B cell (primary cell): ENCODE measurements around the gene PPP5C. TPM values are rescaled to one million over a fixed set of nuclear protein-coding genes. Genes with fewer than 3 reads are reported as not detected.
"Not testable (repeated sequence)": the region's sequence is repeated elsewhere in the genome, so short reads cannot be mapped to it uniquely, and the experiment has no call there.

Experiments
- ATAC-seq: fragments of 200-7000 bp; cut with Tn5 transposase; one replicate; pipeline ENCODE4 v1.10.0; 2021; ENCODE audit warnings: low read depth, mild to moderate bottlenecking, moderate number of reproducible peaks, moderate library complexity
- CTCF ChIA-PET: fragments of 350-600 bp; sonication (Branson Sonifier 250); formaldehyde crosslinking; loops from one replicate; lab custom pipeline; 2021; ENCODE audit warnings: antibody characterized with exemption, inconsistent platforms; lab: Charles Lee
- POLR2A ChIA-PET: fragments of 350-600 bp; sonication (Branson Sonifier 250); formaldehyde crosslinking; loops from one replicate; lab custom pipeline; 2021; ENCODE audit warnings: antibody characterized with exemption; lab: Charles Lee
- DNase-seq: peaks from one replicate; pipeline ENCODE4 v3.0.0; 2013
- H2AFZ ChIP-seq: 2 replicates; pipeline ENCODE4 v1.6.1; 2012; ENCODE audit warnings: mild to moderate bottlenecking, low read depth, low read length; ENCODE audit not compliant: insufficient read depth, poor library complexity, severe bottlenecking
- H3K27ac ChIP-seq, 2 donors: 1 replicate in 1 of 2; 2 replicates in 1 of 2; pipeline ENCODE4 v1.5.1; 2012 to 2013; ENCODE audit warnings: low read length in 2 of 2, mild to moderate bottlenecking in 2 of 2, moderate library complexity in 1 of 2
- H3K27me3 ChIP-seq, 4 experiments: fragments of 200-600 bp in 1 of 4; sonication (generic) in 1 of 4; replicated peaks in 1 of 4; 1 replicate in 2 of 4; 2 replicates in 2 of 4; pipeline versions ENCODE4 v1.6.1 to v1.7.0; 2013 to 2016; ENCODE audit warnings: low read length in 3 of 4, mild to moderate bottlenecking in 2 of 4, mixed read lengths in 1 of 4, moderate library complexity in 1 of 4; ENCODE audit not compliant: insufficient read depth in 4 of 4, control insufficient read depth in 3 of 4; ENCODE audit errors: control extremely low read depth in 1 of 4
- H3K36me3 ChIP-seq, 2 experiments: replicated peaks in 1 of 2; 1 replicate in 1 of 2; 2 replicates in 1 of 2; pipeline versions ENCODE4 v1.6.1 to v1.7.1; 2013; ENCODE audit warnings: low read length in 1 of 2; ENCODE audit not compliant: insufficient read depth in 2 of 2, control insufficient read depth in 1 of 2; ENCODE audit errors: control extremely low read depth in 1 of 2, extremely low read depth in 1 of 2
- H3K4me1 ChIP-seq, 2 donors: fragments of 200-600 bp in 1 of 2; sonication (generic) in 1 of 2; 1 replicate in 1 of 2; 2 replicates in 1 of 2; pipeline versions ENCODE4 v1.5.1 to v1.6.1; 2013 to 2017; ENCODE audit warnings: low read length in 2 of 2; ENCODE audit not compliant: control insufficient read depth in 2 of 2, insufficient read depth in 2 of 2
- H3K4me2 ChIP-seq: replicated peaks from 2 replicates; pipeline ENCODE3; 2012; ENCODE audit warnings: mild to moderate bottlenecking, low read depth, low read length; ENCODE audit not compliant: poor library complexity, severe bottlenecking
- H3K4me3 ChIP-seq, 5 experiments: fragments of 200-600 bp in 1 of 5; sonication (generic) in 1 of 5; 1 replicate in 3 of 5; 2 replicates in 2 of 5; pipeline versions ENCODE4 v1.5.1 to v1.7.0; 2011 to 2016; ENCODE audit warnings: low read length in 4 of 5, mild to moderate bottlenecking in 4 of 5, low read depth in 2 of 5, control low read depth in 1 of 5, moderate library complexity in 1 of 5; ENCODE audit not compliant: insufficient read depth in 1 of 5; ENCODE audit errors: control extremely low read depth in 1 of 5, extremely low read depth in 1 of 5
- H3K79me2 ChIP-seq: fragments of 200-600 bp; sonication (generic); one replicate; pipeline ENCODE4 v1.6.0; 2016; ENCODE audit warnings: low read length; ENCODE audit not compliant: control insufficient read depth, insufficient read depth
- H3K9ac ChIP-seq: fragments of 200-600 bp; sonication (generic); 2 replicates; pipeline ENCODE4 v1.6.1; 2017; ENCODE audit warnings: mild to moderate bottlenecking, low read length, moderate library complexity
- H3K9me3 ChIP-seq, 3 donors: one replicate each; pipeline versions ENCODE4 v1.6.1 to v1.7.1; 2013; ENCODE audit warnings: low read length in 2 of 3; ENCODE audit not compliant: control insufficient read depth in 2 of 3, insufficient read depth in 1 of 3; ENCODE audit errors: control extremely low read depth in 1 of 3
- H4K20me1 ChIP-seq: 2 replicates; pipeline ENCODE4 v1.6.0; 2012; ENCODE audit warnings: mild to moderate bottlenecking, low read length; ENCODE audit not compliant: insufficient read depth, control insufficient read depth, poor library complexity, severe bottlenecking
- H3K27ac Mint-ChIP-seq: one replicate; pipeline ENCODE4 v1.8.0; 2021; ENCODE audit warnings: mixed read lengths
- H3K27me3 Mint-ChIP-seq: one replicate; pipeline ENCODE4 v1.8.0; 2021; ENCODE audit warnings: mixed read lengths
- H3K4me1 Mint-ChIP-seq: one replicate; pipeline ENCODE4 v1.8.0; 2021; ENCODE audit warnings: mixed read lengths
- H3K4me3 Mint-ChIP-seq: one replicate; pipeline ENCODE4 v1.8.0; 2021; ENCODE audit warnings: mixed read lengths
- H3K9me3 Mint-ChIP-seq: one replicate; pipeline ENCODE4 v1.8.0; 2022; ENCODE audit warnings: mixed read lengths; ENCODE audit not compliant: insufficient read depth
- EZH2 ChIP-seq: IDR thresholded peaks from 2 replicates; pipeline ENCODE4 v1.6.1; 2012; ENCODE audit warnings: borderline replicate concordance, low read depth, mild to moderate bottlenecking, moderate library complexity, low read length; ENCODE audit not compliant: insufficient read depth, poor library complexity, severe bottlenecking
- WGBS: methylation state at CpG from one replicate; pipeline ENCODE4 v1.1.5; 2013; ENCODE audit warnings: missing lambda C conversion rate; ENCODE audit not compliant: insufficient coverage; 5-methylcytosine and 5-hydroxymethylcytosine counted together
- intact Hi-C: fragments of 100-400 bp; cut with micrococcal nuclease; formaldehyde crosslinking; loops from one replicate; pipeline ENCODE4 v1.10.0; 2022
- polyA plus RNA-seq: library from polyadenylated mRNA; depleted of rRNA; stranded (reverse); fragments of >200 nt; gene quantifications from 2 replicates; pipeline ENCODE4 v1.2.3, GENCODE V29; 2012
- total RNA-seq, 2 donors: library from RNA; stranded (reverse); fragments of 120-200 nt in 1 of 2; gene quantifications; 1 replicate in 1 of 2; 2 replicates in 1 of 2; pipeline versions ENCODE4 v1.2.3 to v1.2.4, GENCODE V29; 2013 to 2022
- TF ChIP-seq, protein P1 (sequence below): fragments of 200-600 bp; IDR thresholded peaks from one replicate; pipeline ENCODE4 v1.8.0; 2022; ENCODE audit warnings: antibody characterized with exemption, mild to moderate bottlenecking

Gene PPP5C
- total and polyA plus RNA-seq, 2 donors (not counting 1 experiment from before 2014, with no cell fraction given) = 51.2 to 70.5 TPM

DNA sequence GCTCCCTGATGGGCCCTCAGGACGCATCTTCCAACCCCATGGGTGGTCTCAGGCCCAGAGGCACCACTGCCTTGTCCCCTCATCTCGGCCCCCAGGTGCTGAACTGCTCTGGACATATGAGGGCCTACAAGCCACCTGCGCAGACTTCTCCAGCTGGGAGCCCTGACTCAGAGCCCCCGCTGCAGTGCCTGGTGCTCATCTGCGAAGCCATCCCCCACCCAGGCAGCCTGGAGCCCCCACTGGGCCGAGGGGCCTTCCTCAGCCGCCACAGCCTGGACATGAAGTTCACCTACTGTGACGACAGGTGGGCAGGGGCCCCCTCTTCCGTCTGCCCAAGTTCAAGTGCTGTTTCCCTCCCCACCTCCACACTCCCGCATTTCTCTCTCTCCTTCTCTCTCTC lies 37.8 kb upstream of the PPP5C start:
- POLR2A ChIA-PET = no interaction called here
- H3K36me3 ChIP-seq = no peaks in the 10 kb centered on the region
- no peak overlapping the region for H3K9ac ChIP-seq
- no peak overlapping the region for H3K4me2 ChIP-seq
- no peaks in the 10 kb centered on the region for H3K27me3 ChIP-seq
- CTCF ChIA-PET = no interaction called here
- no peak for TF ChIP-seq EZH2
- TF ChIP-seq, protein P1, sequence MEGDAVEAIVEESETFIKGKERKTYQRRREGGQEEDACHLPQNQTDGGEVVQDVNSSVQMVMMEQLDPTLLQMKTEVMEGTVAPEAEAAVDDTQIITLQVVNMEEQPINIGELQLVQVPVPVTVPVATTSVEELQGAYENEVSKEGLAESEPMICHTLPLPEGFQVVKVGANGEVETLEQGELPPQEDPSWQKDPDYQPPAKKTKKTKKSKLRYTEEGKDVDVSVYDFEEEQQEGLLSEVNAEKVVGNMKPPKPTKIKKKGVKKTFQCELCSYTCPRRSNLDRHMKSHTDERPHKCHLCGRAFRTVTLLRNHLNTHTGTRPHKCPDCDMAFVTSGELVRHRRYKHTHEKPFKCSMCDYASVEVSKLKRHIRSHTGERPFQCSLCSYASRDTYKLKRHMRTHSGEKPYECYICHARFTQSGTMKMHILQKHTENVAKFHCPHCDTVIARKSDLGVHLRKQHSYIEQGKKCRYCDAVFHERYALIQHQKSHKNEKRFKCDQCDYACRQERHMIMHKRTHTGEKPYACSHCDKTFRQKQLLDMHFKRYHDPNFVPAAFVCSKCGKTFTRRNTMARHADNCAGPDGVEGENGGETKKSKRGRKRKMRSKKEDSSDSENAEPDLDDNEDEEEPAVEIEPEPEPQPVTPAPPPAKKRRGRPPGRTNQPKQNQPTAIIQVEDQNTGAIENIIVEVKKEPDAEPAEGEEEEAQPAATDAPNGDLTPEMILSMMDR = no peak
- H3K4me1 ChIP-seq = no peaks in the 10 kb centered on the region
- peaks cover 0 to 23% (median 1%) of the 10 kb centered on the region in 3 donors for H3K9me3 ChIP-seq
- no peak overlapping the region for H3K4me3 Mint-ChIP-seq
- H2AFZ ChIP-seq = no peak overlapping the region
- no peak overlapping the region for H3K27ac ChIP-seq
- no peaks in the 10 kb centered on the region for H4K20me1 ChIP-seq
- no peaks in the 10 kb centered on the region for H3K79me2 ChIP-seq
- WGBS = 90% methylated on average over 10 of the region's 10 CpGs
- H3K27ac Mint-ChIP-seq = no peak overlapping the region
- no peak overlapping the region for H3K4me3 ChIP-seq
- intact Hi-C loops = no loop called here
- H3K4me1 Mint-ChIP-seq = no peaks in the 10 kb centered on the region
- peaks cover 8% of the 10 kb centered on the region for H3K9me3 Mint-ChIP-seq
- no peak for DNase-seq
- ATAC-seq = no peak
- peaks cover 5% of the 10 kb centered on the region for H3K27me3 Mint-ChIP-seq

- Mint-ChIP-seq H3K4me3 (no peak overlapping the region), H3K9me3 (peaks cover 3% of the 10 kb centered on the region), H3K4me1 (no peaks in the 10 kb centered on the region), H3K27me3 (peaks cover 5% of the 10 kb centered on the region), H3K27ac (no peak overlapping the region)
- Histone ChIP-seq H3K4me2 (no peak overlapping the region), H3K27me3 (no peaks in the 10 kb centered on the region), H3K79me2 (no peaks in the 10 kb centered on the region), H2AFZ (no peak overlapping the region), H3K9me3 (peaks cover 0 to 12% (median under 1%) of the 10 kb centered on the region in 3 donors), H3K4me3 (no peak overlapping the region), H4K20me1 (no peaks in the 10 kb centered on the region), H3K9ac (no peak overlapping the region), H3K27ac (no peak overlapping the region), H3K4me1 (no peaks in the 10 kb centered on the region), H3K36me3 (no peaks in the 10 kb centered on the region)
- no peak for ATAC-seq
- intact Hi-C loops = no loop called here
- WGBS = 96% methylated on average over 4 of the region's 5 CpGs
- TF ChIP-seq, protein P1 = no peak
- TF ChIP-seq EZH2 = no peak
- no peak for DNase-seq
- CTCF ChIA-PET = no interaction called here
- POLR2A ChIA-PET = no interaction called here
Observed at GRCh38 chr19:46311444-46311843, 35.4 kb upstream of the PPP5C start.

- H3K9me3 ChIP-seq, intact Hi-C loops, H3K4me3 Mint-ChIP-seq, H3K9ac ChIP-seq, H2AFZ ChIP-seq, H3K4me1 Mint-ChIP-seq, DNase-seq, H3K27me3 ChIP-seq, H3K36me3 ChIP-seq, H3K4me3 ChIP-seq, H3K27ac ChIP-seq, H3K4me2 ChIP-seq, H3K79me2 ChIP-seq, H4K20me1 ChIP-seq, CTCF ChIA-PET, H3K27ac Mint-ChIP-seq, H3K27me3 Mint-ChIP-seq, H3K9me3 Mint-ChIP-seq, H3K4me1 ChIP-seq, ATAC-seq: not testable (repeated sequence)
- POLR2A ChIA-PET = interaction anchor here (0.6 kb wide), 1 partner anchor 662 kb away, joined by 3 read pairs; no protein-coding TSS in a partner anchor
- WGBS = no CpG with 5 or more reads among the region's 14 CpGs
Observed at GRCh38 chr19:46313540-46314469, 33.1 kb upstream of the PPP5C start.
